Measurements from ENCODE around the gene RAB9A.
"Not testable (repeated sequence)": the region's sequence is repeated elsewhere in the genome, so short reads cannot be mapped to it uniquely, and the experiment has no call there.

DNA sequence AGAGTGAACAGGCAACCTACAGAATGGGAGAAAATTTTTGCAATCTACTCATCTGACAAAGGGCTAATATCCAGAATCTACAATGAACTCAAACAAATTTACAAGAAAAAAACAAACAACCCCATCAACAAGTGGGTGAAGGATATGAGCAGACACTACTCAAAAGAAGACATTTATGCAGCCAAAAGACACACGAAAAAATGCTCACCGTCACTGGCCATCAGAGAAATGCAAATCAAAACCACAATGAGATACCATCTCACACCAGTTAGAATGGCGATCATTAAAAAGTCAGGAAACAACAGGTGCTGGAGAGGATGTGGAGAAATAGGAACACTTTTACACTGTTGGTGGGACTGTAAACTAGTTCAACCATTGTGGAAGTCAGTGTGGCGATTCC is 47.2 kb upstream of the RAB9A start:
- TF ChIP-seq POLR2AphosphoS5 (IDR thresholded peaks at IDR 0.05; ENCODE audit: low read depth, low read length), result not testable (repeated sequence)
- TF ChIP-seq, protein P1, sequence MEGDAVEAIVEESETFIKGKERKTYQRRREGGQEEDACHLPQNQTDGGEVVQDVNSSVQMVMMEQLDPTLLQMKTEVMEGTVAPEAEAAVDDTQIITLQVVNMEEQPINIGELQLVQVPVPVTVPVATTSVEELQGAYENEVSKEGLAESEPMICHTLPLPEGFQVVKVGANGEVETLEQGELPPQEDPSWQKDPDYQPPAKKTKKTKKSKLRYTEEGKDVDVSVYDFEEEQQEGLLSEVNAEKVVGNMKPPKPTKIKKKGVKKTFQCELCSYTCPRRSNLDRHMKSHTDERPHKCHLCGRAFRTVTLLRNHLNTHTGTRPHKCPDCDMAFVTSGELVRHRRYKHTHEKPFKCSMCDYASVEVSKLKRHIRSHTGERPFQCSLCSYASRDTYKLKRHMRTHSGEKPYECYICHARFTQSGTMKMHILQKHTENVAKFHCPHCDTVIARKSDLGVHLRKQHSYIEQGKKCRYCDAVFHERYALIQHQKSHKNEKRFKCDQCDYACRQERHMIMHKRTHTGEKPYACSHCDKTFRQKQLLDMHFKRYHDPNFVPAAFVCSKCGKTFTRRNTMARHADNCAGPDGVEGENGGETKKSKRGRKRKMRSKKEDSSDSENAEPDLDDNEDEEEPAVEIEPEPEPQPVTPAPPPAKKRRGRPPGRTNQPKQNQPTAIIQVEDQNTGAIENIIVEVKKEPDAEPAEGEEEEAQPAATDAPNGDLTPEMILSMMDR (IDR thresholded peaks at IDR 0.05), result not testable (repeated sequence)
